H9 (cell line): ENCODE data around the gene CARD19. TPM values are rescaled to one million over a fixed set of nuclear protein-coding genes. Genes with fewer than 3 reads are reported as not detected.

Experiments used
- DNase-seq: peaks from one replicate; pipeline ENCODE4 v3.0.0-alpha.2; 2017
- H2AFZ ChIP-seq: one replicate; pipeline ENCODE4 v1.6.1; 2013; ENCODE audit warnings: mild to moderate bottlenecking, low read length, control low read depth, moderate library complexity
- H2AK5ac ChIP-seq: 2 replicates; pipeline ENCODE4 v1.6.1; 2013; ENCODE audit warnings: low read length, control low read depth, mixed read lengths; ENCODE audit not compliant: insufficient read length
- H2BK120ac ChIP-seq: one replicate; pipeline ENCODE4 v1.6.1; 2013; ENCODE audit warnings: low read depth, mild to moderate bottlenecking, low read length, control low read depth, inconsistent platforms; ENCODE audit not compliant: poor library complexity, severe bottlenecking
- H2BK12ac ChIP-seq: 2 replicates; pipeline ENCODE4 v1.6.1; 2013; ENCODE audit warnings: low read length, control low read depth, mixed read lengths, low read depth; ENCODE audit not compliant: insufficient read length
- H2BK15ac ChIP-seq: 2 replicates; pipeline ENCODE4 v1.6.1; 2013; ENCODE audit warnings: low read depth, low read length, control low read depth
- H2BK20ac ChIP-seq: one replicate; pipeline ENCODE4 v1.6.1; 2013; ENCODE audit warnings: low read depth, mild to moderate bottlenecking, low read length, control low read depth, inconsistent platforms; ENCODE audit not compliant: poor library complexity, severe bottlenecking
- H2BK5ac ChIP-seq: 2 replicates; pipeline ENCODE4 v1.6.1; 2013; ENCODE audit warnings: low read length, control low read depth, mixed read lengths; ENCODE audit not compliant: insufficient read length
- H3K14ac ChIP-seq: 2 replicates; pipeline ENCODE4 v1.6.1; 2013; ENCODE audit warnings: low read length, control low read depth; ENCODE audit not compliant: insufficient read depth
- H3K18ac ChIP-seq: 2 replicates; pipeline ENCODE4 v1.6.1; 2013; ENCODE audit warnings: low read depth, mild to moderate bottlenecking, mixed read lengths, low read length, control low read depth; ENCODE audit not compliant: insufficient read length
- H3K23ac ChIP-seq: 2 replicates; pipeline ENCODE4 v1.6.1; 2013; ENCODE audit warnings: low read length, control low read depth, mixed read lengths, low read depth; ENCODE audit not compliant: insufficient read length
- H3K23me2 ChIP-seq: 2 replicates; pipeline ENCODE4 v1.6.1; 2013; ENCODE audit warnings: low read depth, mild to moderate bottlenecking, mixed read lengths, low read length, control low read depth; ENCODE audit not compliant: insufficient read length, poor library complexity, severe bottlenecking
- H3K27ac ChIP-seq: 2 replicates; pipeline ENCODE4 v1.5.1; 2013; ENCODE audit warnings: low read length, control low read depth, mixed read lengths, low read depth; ENCODE audit not compliant: insufficient read length
- H3K27me3 ChIP-seq: 2 replicates; pipeline ENCODE4 v1.6.1; 2013; ENCODE audit warnings: low read length, control low read depth, inconsistent platforms; ENCODE audit not compliant: insufficient read depth
- H3K4ac ChIP-seq: 2 replicates; pipeline ENCODE4 v1.6.1; 2013; ENCODE audit warnings: low read depth, mild to moderate bottlenecking, control low read depth, inconsistent platforms, low read length, moderate library complexity
- H3K4me1 ChIP-seq: 2 replicates; pipeline ENCODE4 v1.6.1; 2013; ENCODE audit warnings: low read length, control low read depth, inconsistent platforms; ENCODE audit not compliant: insufficient read depth
- H3K4me2 ChIP-seq: 2 replicates; pipeline ENCODE4 v1.6.1; 2013; ENCODE audit warnings: low read length, control low read depth, mixed read lengths; ENCODE audit not compliant: insufficient read length, insufficient read depth
- H3K56ac ChIP-seq: 2 replicates; pipeline ENCODE4 v1.6.1; 2013; ENCODE audit warnings: low read depth, mild to moderate bottlenecking, mixed read lengths, low read length, control low read depth; ENCODE audit not compliant: insufficient read length
- H3K79me1 ChIP-seq: 2 replicates; pipeline ENCODE4 v1.6.1; 2013; ENCODE audit warnings: low read depth, mild to moderate bottlenecking, moderate library complexity, low read length, control low read depth, inconsistent platforms; ENCODE audit not compliant: insufficient read depth, poor library complexity, severe bottlenecking
- H3K79me2 ChIP-seq: 2 replicates; pipeline ENCODE4 v1.6.1; 2013; ENCODE audit warnings: low read length, control low read depth, inconsistent platforms; ENCODE audit not compliant: insufficient read depth
- H3K9ac ChIP-seq: 2 replicates; pipeline ENCODE4 v1.6.1; 2013; ENCODE audit warnings: low read length, control low read depth, mixed read lengths; ENCODE audit not compliant: insufficient read length; ENCODE audit errors: extremely low read depth
- H3K9me3 ChIP-seq: one replicate; pipeline ENCODE4 v1.6.1; 2013; ENCODE audit warnings: low read depth, low read length, inconsistent platforms; ENCODE audit not compliant: control insufficient read depth
- H3T11ph ChIP-seq: one replicate; pipeline ENCODE4 v1.6.1; 2013; ENCODE audit warnings: mild to moderate bottlenecking, low read length, control low read depth, inconsistent platforms
- H4K20me1 ChIP-seq: one replicate; pipeline ENCODE4 v1.6.1; 2013; ENCODE audit not compliant: control insufficient read depth, insufficient read length, insufficient read depth
- H4K5ac ChIP-seq: 2 replicates; pipeline ENCODE4 v1.6.1; 2013; ENCODE audit warnings: low read depth, mild to moderate bottlenecking, mixed read lengths, low read length, control low read depth; ENCODE audit not compliant: insufficient read length
- H4K8ac ChIP-seq: replicated peaks from 2 replicates; pipeline ENCODE4 v1.6.1; 2013; ENCODE audit warnings: low read length, control low read depth, mixed read lengths, low read depth; ENCODE audit not compliant: insufficient read length
- H4K91ac ChIP-seq: 2 replicates; pipeline ENCODE4 v1.6.1; 2013; ENCODE audit warnings: low read depth, mild to moderate bottlenecking, moderate library complexity, mixed read lengths, low read length, control low read depth; ENCODE audit not compliant: insufficient read length
- H3K27ac Mint-ChIP-seq, 3 experiments: 2 replicates in 2 of 3; 3 replicates in 1 of 3; pipeline ENCODE4 v1.8.0; 2020 to 2021; ENCODE audit warnings: mixed read lengths in 3 of 3, mild to moderate bottlenecking in 1 of 3, moderate library complexity in 1 of 3
- H3K27me3 Mint-ChIP-seq: 2 replicates; pipeline ENCODE4 v1.8.0; 2021; ENCODE audit warnings: low read depth, mild to moderate bottlenecking, moderate library complexity, mixed read lengths
- H3K36me3 Mint-ChIP-seq, 3 experiments: 2 replicates in 2 of 3; 3 replicates in 1 of 3; pipeline ENCODE4 v1.8.0; 2020 to 2021; ENCODE audit warnings: low read depth in 3 of 3, mixed read lengths in 3 of 3; ENCODE audit not compliant: insufficient read depth in 1 of 3
- H3K4me1 Mint-ChIP-seq, 2 experiments: 2 replicates each; pipeline ENCODE4 v1.8.0; 2020; ENCODE audit warnings: mixed read lengths in 2 of 2
- H3K4me3 Mint-ChIP-seq, 2 experiments: 2 replicates in 1 of 2; 3 replicates in 1 of 2; pipeline ENCODE4 v1.8.0; 2020 to 2021; ENCODE audit warnings: mild to moderate bottlenecking in 2 of 2, mixed read lengths in 2 of 2, moderate library complexity in 1 of 2
- H3K9me3 Mint-ChIP-seq, 2 experiments: 2 replicates in 1 of 2; 3 replicates in 1 of 2; pipeline ENCODE4 v1.8.0; 2020; ENCODE audit warnings: mild to moderate bottlenecking in 2 of 2, mixed read lengths in 2 of 2, moderate library complexity in 1 of 2
- CTCF ChIP-seq: fragments of 200-600 bp; sonication (generic); conservative IDR thresholded peaks from 3 replicates; pipeline ENCODE4 v1.8.0; 2021; ENCODE audit warnings: antibody characterized with exemption, mild to moderate bottlenecking
- WGBS: extraction: QIAGEN DNeasy Blood & Tissue Kit; methylation state at CpG from one replicate; pipeline ENCODE4 v1.1.7; 2013; ENCODE audit warnings: missing lambda C conversion rate, low lambda C conversion rate, mixed read lengths; ENCODE audit not compliant: insufficient read length; ENCODE audit errors: extremely low coverage; 5-methylcytosine and 5-hydroxymethylcytosine counted together
- total RNA-seq: library from RNA; stranded (reverse); gene quantifications from 2 replicates; pipeline ENCODE4 v1.2.1, GENCODE V29; 2021

CARD19 gene
- total RNA-seq, 1 experiment from 2014 or later: 21.4 TPM

- Histone ChIP-seq H2AFZ (no peak overlapping the region), H3K27me3 (no peaks in the 10 kb centered on the region), H3K23ac (no peak overlapping the region), H3K9me3 (no peaks in the 10 kb centered on the region), H4K20me1 (no peaks in the 10 kb centered on the region), H4K91ac (no peak overlapping the region), H3K23me2 (no peaks in the 10 kb centered on the region), H2AK5ac (no peak overlapping the region), H2BK5ac (no peak overlapping the region), H3T11ph (no peak overlapping the region), H2BK15ac (no peak overlapping the region), H3K4me1 (no peaks in the 10 kb centered on the region), H2BK120ac (no peak overlapping the region), H3K79me2 (no peaks in the 10 kb centered on the region), H4K8ac (no peak overlapping the region), H3K9ac (no peak overlapping the region), H2BK12ac (no peak overlapping the region), H4K5ac (no peak overlapping the region), H3K14ac (no peak overlapping the region), H3K4ac (no peak overlapping the region), H3K27ac (no peak overlapping the region), H2BK20ac (no peak overlapping the region), H3K79me1 (no peaks in the 10 kb centered on the region), H3K56ac (no peak overlapping the region), H3K4me2 (no peak overlapping the region), H3K18ac (no peak overlapping the region)
- H3K27ac Mint-ChIP-seq: no peak overlapping the region
- DNase-seq: no peak
- no CpG with 5 or more reads among the region's 16 CpGs for WGBS
- no peak for TF ChIP-seq CTCF
- H3K27me3 Mint-ChIP-seq: peaks cover 2% of the 10 kb centered on the region; the same call in 1 of the 2 replicates
- H3K4me3 Mint-ChIP-seq: no peak overlapping the region
- peaks cover 5 to 10% of the 10 kb centered on the region in 2 experiments for H3K4me1 Mint-ChIP-seq
- H3K36me3 Mint-ChIP-seq: no peaks in the 10 kb centered on the region
- no peaks in the 10 kb centered on the region; a peak in 1 of 5 replicates for H3K9me3 Mint-ChIP-seq
Measured at GRCh38 chr9:93155716-93156474, 59.9 kb downstream of the CARD19 start.
